Uterus (tissue), 2 donors: ENCODE data around the gene LTF.

Source experiments
- CTCF ChIP-seq, 4 experiments: fragments of 200-600 bp in 2 of 4; fragments of 450-650 bp in 2 of 4; sonication (generic) in 2 of 4; IDR thresholded peaks; one replicate each; pipeline ENCODE4 v1.5.1; 2016 to 2019; ENCODE audit warnings: antibody characterized with exemption in 4 of 4, mild to moderate bottlenecking in 2 of 4, moderate library complexity in 1 of 4
- POLR2A ChIP-seq, 2 donors: fragments of 450-650 bp; IDR thresholded peaks; one replicate each; pipeline ENCODE4 v1.6.1; 2016; ENCODE audit warnings: antibody characterized with exemption in 2 of 2, mild to moderate bottlenecking in 1 of 2, moderate library complexity in 1 of 2

GRCh38 chr3:46500656-46501635, 36.2 kb upstream of the LTF start:
- no peak for TF ChIP-seq POLR2A (IDR thresholded peaks at IDR 0.05)
- no peak for TF ChIP-seq CTCF (IDR thresholded peaks at IDR 0.05)
